Middle frontal gyrus (tissue), 1 donor: ENCODE measurements around the gene ZFPM1.
"Not testable (repeated sequence)": the region's sequence is repeated elsewhere in the genome, so short reads cannot be mapped to it uniquely, and the experiment has no call there.

Experiments used
- DNase-seq: peaks from one replicate; pipeline ENCODE4 v3.0.0-alpha.2; 2015; ENCODE audit warnings: low spot score; ENCODE audit errors: extremely low spot score

Gene ZFPM1

GRCh38 chr16:88478889-88479792, 26.1 kb downstream of the ZFPM1 start:
- DNase-seq: no peak

GRCh38 chr16:88479793-88480760, 27.0 kb downstream of the ZFPM1 start:
- DNase-seq: no peak

GRCh38 chr16:88480829-88481228, 27.7 kb downstream of the ZFPM1 start:
- no peak for DNase-seq

- no peak for DNase-seq
Measured at GRCh38 chr16:88481851-88482250, 28.8 kb downstream of the ZFPM1 start.

GRCh38 chr16:88482630-88483391, 29.7 kb downstream of the ZFPM1 start:
- no peak for DNase-seq

GRCh38 chr16:88483392-88483641, 30.2 kb downstream of the ZFPM1 start:
- DNase-seq: no peak

GRCh38 chr16:88484505-88485365, 31.7 kb downstream of the ZFPM1 start:
- DNase-seq: no peak

GRCh38 chr16:88485366-88485741, 32.3 kb downstream of the ZFPM1 start:
- DNase-seq: not testable (repeated sequence)

- no peak for DNase-seq
Measured at GRCh38 chr16:88486398-88487123, 33.5 kb downstream of the ZFPM1 start.

GRCh38 chr16:88487124-88487432, 34.0 kb downstream of the ZFPM1 start:
- DNase-seq: no peak

GRCh38 chr16:88487920-88488851, 35.1 kb downstream of the ZFPM1 start:
- DNase-seq: no peak

GRCh38 chr16:88489163-88489741, 36.2 kb downstream of the ZFPM1 start:
- no peak for DNase-seq

- DNase-seq: no peak
Measured at GRCh38 chr16:88491001-88491559, 38.0 kb downstream of the ZFPM1 start.

GRCh38 chr16:88491560-88492310, 38.7 kb downstream of the ZFPM1 start:
- no peak for DNase-seq

GRCh38 chr16:88493879-88494278, 40.8 kb downstream of the ZFPM1 start:
- DNase-seq: no peak

- no peak for DNase-seq
Measured at GRCh38 chr16:88494335-88495154, 41.5 kb downstream of the ZFPM1 start.

GRCh38 chr16:88495268-88495772, 42.2 kb downstream of the ZFPM1 start:
- no peak for DNase-seq
